WTC11 (cell line): Measurements from ENCODE around the gene ADCY3.

ENCODE experiments used
- GABPB1 ChIP-seq: sonication (generic); formaldehyde crosslinking; IDR thresholded peaks from 2 replicates; pipeline ENCODE4 v1.8.1; 2023; ENCODE audit warnings: mild to moderate bottlenecking, missing genetic modification reagents
- TF ChIP-seq, protein P1 (sequence below): fragments of 250-450 bp; sonication (Bioruptor Pico); IDR thresholded peaks from 2 replicates; pipeline ENCODE4 v1.9.0; 2021; ENCODE audit warnings: moderate library complexity, mild to moderate bottlenecking, inconsistent platforms, borderline replicate concordance

DNA sequence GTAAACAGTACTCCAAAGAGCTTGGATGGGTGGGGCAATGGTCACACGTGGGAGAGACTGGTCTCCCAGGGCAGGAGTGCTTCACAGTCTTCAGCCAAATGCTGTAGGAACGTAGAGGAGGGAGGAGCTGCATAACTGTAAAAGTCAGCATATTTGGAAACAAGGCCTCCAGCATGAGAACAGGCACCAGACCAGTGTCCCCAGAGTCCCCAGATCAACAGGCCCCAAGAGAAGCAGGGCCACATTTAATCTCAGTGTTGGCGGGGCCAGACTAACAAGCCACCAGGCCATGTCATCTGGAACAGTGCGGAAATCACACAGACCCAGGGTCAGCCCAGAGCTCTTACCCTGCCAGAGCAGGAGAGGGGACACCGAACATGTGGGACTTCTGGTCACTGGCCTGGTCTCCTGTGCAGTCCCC lies 63.2 kb downstream of the ADCY3 start:
- TF ChIP-seq, protein P1, sequence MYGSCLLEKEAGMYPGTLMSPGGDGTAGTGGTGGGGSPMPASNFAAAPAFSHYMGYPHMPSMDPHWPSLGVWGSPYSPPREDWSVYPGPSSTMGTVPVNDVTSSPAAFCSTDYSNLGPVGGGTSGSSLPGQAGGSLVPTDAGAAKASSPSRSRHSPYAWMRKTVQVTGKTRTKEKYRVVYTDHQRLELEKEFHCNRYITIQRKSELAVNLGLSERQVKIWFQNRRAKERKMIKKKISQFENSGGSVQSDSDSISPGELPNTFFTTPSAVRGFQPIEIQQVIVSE (CRISPR knock-in tag): no peak
- TF ChIP-seq GABPB1 (CRISPR knock-in tag): no peak
